Heart right ventricle (tissue), 16 donors: Measurements from ENCODE around the gene LTBP1. TPM values are rescaled to one million over a fixed set of nuclear protein-coding genes. Genes with fewer than 3 reads are reported as not detected.

Experiments used
- ATAC-seq, 8 donors: fragments of 200-7000 bp; cut with Tn5 transposase; one replicate each; pipeline ENCODE4 v1.9.1; 2020; ENCODE audit warnings: mild to moderate bottlenecking in 8 of 8, moderate library complexity in 8 of 8, moderate number of reproducible peaks in 1 of 8
- DNase-seq, 2 donors: peaks; one replicate each; pipeline ENCODE4 v3.0.0-alpha.2; 2020
- H3K27ac ChIP-seq, 10 donors: fragments of 200-600 bp; sonication (generic) in 2 of 10; one replicate each; pipeline versions ENCODE4 v1.5.0 to v1.8.0; 2020 to 2022; ENCODE audit warnings: mild to moderate bottlenecking in 3 of 10
- H3K27me3 ChIP-seq, 7 donors: fragments of 200-600 bp; one replicate each; pipeline ENCODE4 v1.8.0; 2021 to 2022; ENCODE audit warnings: mild to moderate bottlenecking in 2 of 7
- H3K36me3 ChIP-seq, 9 donors: fragments of 200-600 bp; sonication (generic) in 1 of 9; one replicate each; pipeline versions ENCODE4 v1.5.0 to v1.8.0; 2020 to 2022; ENCODE audit warnings: mild to moderate bottlenecking in 2 of 9
- H3K4me1 ChIP-seq, 9 donors: fragments of 200-600 bp; sonication (generic) in 1 of 9; one replicate each; pipeline versions ENCODE4 v1.5.0 to v1.8.0; 2020 to 2022; ENCODE audit warnings: mild to moderate bottlenecking in 4 of 9
- H3K4me3 ChIP-seq, 10 donors: fragments of 200-600 bp; sonication (generic) in 2 of 10; one replicate each; pipeline versions ENCODE4 v1.5.0 to v1.8.0; 2020 to 2022; ENCODE audit warnings: mild to moderate bottlenecking in 7 of 10, moderate library complexity in 2 of 10
- H3K9me3 ChIP-seq, 11 donors: fragments of 200-600 bp in 10 of 11; sonication (generic) in 2 of 11; one replicate each; pipeline versions ENCODE4 v1.5.0 to v1.8.0; 2013 to 2022; ENCODE audit warnings: mild to moderate bottlenecking in 2 of 11, control low read depth in 1 of 11, moderate library complexity in 1 of 11
- WGBS, 2 donors: extraction: QIAGEN DNeasy Blood & Tissue Kit; methylation state at CpG; one replicate each; pipeline ENCODE4 v1.1.7; 2013; ENCODE audit warnings: inconsistent platforms in 1 of 2; 5-methylcytosine and 5-hydroxymethylcytosine counted together
- intact Hi-C, 10 donors: fragments of 100-400 bp; cut with DNase I; formaldehyde crosslinking; loops; one replicate each; pipeline versions ENCODE4 v1.11.1 to v1.14.2; 2022
- polyA plus RNA-seq, 2 donors: library from polyadenylated mRNA; stranded (reverse); fragments of 200-250 nt; gene quantifications; one replicate each; pipeline ENCODE4 v1.2.3, GENCODE V29; 2013
- total RNA-seq, 10 donors: library from RNA; stranded (reverse); fragmentation: NEBNext Ultra II Directional in 3 of 10; extraction: Animal tissue kit (Norgen Biotek cat#: 25700) in 3 of 10; gene quantifications; one replicate each; pipeline versions ENCODE4 v1.2.1 to v1.2.4, GENCODE V29; 2021 to 2023
- TF ChIP-seq, protein P1 (sequence below), 9 donors: fragments of 200-600 bp; sonication (generic) in 2 of 9; IDR thresholded peaks; one replicate each; pipeline versions ENCODE4 v1.5.0 to v1.8.0; 2021 to 2022; ENCODE audit warnings: antibody characterized with exemption in 9 of 9, mild to moderate bottlenecking in 5 of 9, moderate library complexity in 1 of 9
- donor health status: Arrhythmogenic right ventricular cardiomyopathy.
- donor health status: ischemic (EF 13 %, LVEDD 7.1; RV severe dilation, severe dysfunction).
- donor health status: healthy with polysubstance abuse.
- donor health status: DM: no; HTN: yes; CAD: no.
- donor health status: DM: no; HTN: no; CAD: no.
- donor health status: ischemic (EF 25% LVEDD 6.9; RV normal size, moderate dysfunction).
- donor health status: ischemic (EF 25% LVEDD 5.7; RV mildly dilated, moderate dysfunction).
- donor health status: healthy.
- donor health status: DM: yes; HTN: yes; CAD: no.
- donor health status: Ischemic cardiomyopathy.
- donor health status: ischemic (EF 35%, LVEDD 5.7; RV mildly dilated, moderate dysfunction).
- donor health status: nonischemic (EF 11% LVEDD 7.7; RV severe dilation, severe dysfunction).
- donor health status: DM: yes; HTN: yes; CAD: no.
- donor health status: PGD.
- donor health status: ischemic (EF 29% LVEDD 5.4; RV normal size, mild dysfunction).
- donor health status: nonischemic (EF 23%, LVEDD 6.1; RV moderate dilation, normal function).

The LTBP1 gene
- total and polyA plus RNA-seq, 12 donors, result 22.4 to 164 (median 84.3) TPM

DNA sequence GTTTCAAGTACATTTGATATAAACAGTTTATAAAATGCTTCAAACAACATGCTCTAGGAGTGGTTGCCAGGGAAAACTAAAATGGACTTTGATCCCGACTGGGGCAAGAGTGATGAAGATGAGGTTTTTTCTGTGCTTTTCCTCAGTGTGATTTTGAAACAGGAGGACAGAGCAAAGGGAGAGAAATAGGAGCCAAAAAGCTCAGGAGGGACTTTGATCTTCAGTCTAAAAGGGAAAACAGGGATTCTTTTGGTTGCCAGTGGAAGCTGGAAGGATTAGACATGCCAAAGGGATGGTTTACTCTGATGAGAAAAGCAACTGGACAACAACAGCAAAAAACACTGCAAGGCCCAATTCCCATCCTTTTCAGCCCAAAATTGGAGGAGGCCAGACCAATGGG lies 95.5 kb downstream of the LTBP1 start:
- TF ChIP-seq, protein P1, sequence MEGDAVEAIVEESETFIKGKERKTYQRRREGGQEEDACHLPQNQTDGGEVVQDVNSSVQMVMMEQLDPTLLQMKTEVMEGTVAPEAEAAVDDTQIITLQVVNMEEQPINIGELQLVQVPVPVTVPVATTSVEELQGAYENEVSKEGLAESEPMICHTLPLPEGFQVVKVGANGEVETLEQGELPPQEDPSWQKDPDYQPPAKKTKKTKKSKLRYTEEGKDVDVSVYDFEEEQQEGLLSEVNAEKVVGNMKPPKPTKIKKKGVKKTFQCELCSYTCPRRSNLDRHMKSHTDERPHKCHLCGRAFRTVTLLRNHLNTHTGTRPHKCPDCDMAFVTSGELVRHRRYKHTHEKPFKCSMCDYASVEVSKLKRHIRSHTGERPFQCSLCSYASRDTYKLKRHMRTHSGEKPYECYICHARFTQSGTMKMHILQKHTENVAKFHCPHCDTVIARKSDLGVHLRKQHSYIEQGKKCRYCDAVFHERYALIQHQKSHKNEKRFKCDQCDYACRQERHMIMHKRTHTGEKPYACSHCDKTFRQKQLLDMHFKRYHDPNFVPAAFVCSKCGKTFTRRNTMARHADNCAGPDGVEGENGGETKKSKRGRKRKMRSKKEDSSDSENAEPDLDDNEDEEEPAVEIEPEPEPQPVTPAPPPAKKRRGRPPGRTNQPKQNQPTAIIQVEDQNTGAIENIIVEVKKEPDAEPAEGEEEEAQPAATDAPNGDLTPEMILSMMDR (IDR thresholded peaks at IDR 0.05), result no peak
- ATAC-seq (no peak), DNase-seq (no peak)
- 68 to 75% methylated on average over 1 of the region's 1 CpG for WGBS, 2 donors
- H3K27me3 ChIP-seq, result no peaks in the 10 kb centered on the region
- peaks cover 0 to 11% (median 0%) of the 10 kb centered on the region in 9 donors for H3K4me1 ChIP-seq
- no peaks in the 10 kb centered on the region for H3K9me3 ChIP-seq
- H3K36me3 ChIP-seq, result peaks cover 0 to 4% (median 0%) of the 10 kb centered on the region in 9 donors
- H3K4me3 ChIP-seq, result no peak overlapping the region
- no peak overlapping the region for H3K27ac ChIP-seq
- intact Hi-C loops, result loop anchor here in 2 of 10 donors (5.0 to 10.0 kb wide), 2 partner anchors 223 to 225 kb away; no protein-coding TSS in a partner anchor

DNA sequence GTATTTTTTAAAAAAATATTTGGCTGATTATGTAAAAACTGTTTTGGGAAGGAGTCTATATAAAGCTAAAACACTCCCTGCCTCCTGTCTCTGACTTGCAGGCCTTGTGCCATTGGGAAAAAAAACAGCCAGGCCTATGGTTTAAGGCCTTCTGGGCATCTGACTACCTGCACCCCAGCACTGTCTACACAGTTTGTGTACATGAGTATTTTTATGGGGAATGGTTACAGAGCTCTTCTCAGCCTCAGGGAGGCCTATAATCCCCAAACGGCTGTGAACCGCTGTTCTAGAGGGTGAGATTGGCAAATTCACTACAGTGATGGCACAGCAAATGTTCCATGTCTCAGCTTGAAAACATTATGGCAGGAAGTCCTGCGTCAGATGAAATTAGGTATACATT lies 96.1 kb downstream of the LTBP1 start:
- H3K27ac ChIP-seq, result no peak overlapping the region
- peaks cover 0 to 10% (median 0%) of the 10 kb centered on the region in 9 donors for H3K4me1 ChIP-seq
- ATAC-seq (no peak), DNase-seq (no peak)
- intact Hi-C loops, result loop anchor here in 2 of 10 donors (5.0 to 10.0 kb wide), 2 partner anchors 222 to 224 kb away; no protein-coding TSS in a partner anchor
- peaks cover 0 to 4% (median 0%) of the 10 kb centered on the region in 9 donors for H3K36me3 ChIP-seq
- H3K9me3 ChIP-seq, result no peaks in the 10 kb centered on the region
- WGBS, 2 donors, result 89 to 91% methylated on average over 3 of the region's 3 CpGs
- no peaks in the 10 kb centered on the region for H3K27me3 ChIP-seq
- no peak overlapping the region for H3K4me3 ChIP-seq
- TF ChIP-seq, protein P1 (IDR thresholded peaks at IDR 0.05), result no peak

DNA sequence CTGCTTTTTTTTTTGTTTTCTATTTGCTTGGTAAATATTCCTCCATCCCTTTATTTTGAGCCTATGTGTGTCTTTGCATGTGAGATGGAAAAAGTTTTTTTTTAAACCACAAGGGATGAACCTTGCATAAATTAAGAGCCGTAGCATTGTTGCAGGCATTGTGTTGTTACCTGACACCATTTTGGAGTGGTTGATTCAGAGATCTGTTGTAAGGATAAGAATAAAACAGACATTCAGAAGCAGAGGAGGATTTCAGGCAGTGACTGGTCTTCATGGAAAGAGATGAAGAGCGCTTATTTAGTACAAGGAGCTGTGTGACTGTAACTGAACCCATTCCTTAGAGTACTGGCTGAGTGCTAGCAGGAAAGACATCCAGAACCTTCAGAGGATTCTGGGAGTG lies 101.2 kb downstream of the LTBP1 start:
- H3K4me3 ChIP-seq, result no peak overlapping the region
- no peak for DNase-seq
- intact Hi-C loops, result loop anchor here in 1 of 10 donors (10.0 kb wide), 1 partner anchor 217 kb away; no protein-coding TSS in a partner anchor
- no peaks in the 10 kb centered on the region for H3K36me3 ChIP-seq
- WGBS, 2 donors, result 29 to 47% methylated on average over 2 of the region's 2 CpGs
- peaks cover 0 to 17% (median 3%) of the 10 kb centered on the region in 9 donors for H3K4me1 ChIP-seq
- H3K27ac ChIP-seq, result no peak overlapping the region
- no peak for ATAC-seq
- no peaks in the 10 kb centered on the region for H3K9me3 ChIP-seq
- H3K27me3 ChIP-seq, result no peaks in the 10 kb centered on the region
- TF ChIP-seq, protein P1 (IDR thresholded peaks at IDR 0.05), result no peak

DNA sequence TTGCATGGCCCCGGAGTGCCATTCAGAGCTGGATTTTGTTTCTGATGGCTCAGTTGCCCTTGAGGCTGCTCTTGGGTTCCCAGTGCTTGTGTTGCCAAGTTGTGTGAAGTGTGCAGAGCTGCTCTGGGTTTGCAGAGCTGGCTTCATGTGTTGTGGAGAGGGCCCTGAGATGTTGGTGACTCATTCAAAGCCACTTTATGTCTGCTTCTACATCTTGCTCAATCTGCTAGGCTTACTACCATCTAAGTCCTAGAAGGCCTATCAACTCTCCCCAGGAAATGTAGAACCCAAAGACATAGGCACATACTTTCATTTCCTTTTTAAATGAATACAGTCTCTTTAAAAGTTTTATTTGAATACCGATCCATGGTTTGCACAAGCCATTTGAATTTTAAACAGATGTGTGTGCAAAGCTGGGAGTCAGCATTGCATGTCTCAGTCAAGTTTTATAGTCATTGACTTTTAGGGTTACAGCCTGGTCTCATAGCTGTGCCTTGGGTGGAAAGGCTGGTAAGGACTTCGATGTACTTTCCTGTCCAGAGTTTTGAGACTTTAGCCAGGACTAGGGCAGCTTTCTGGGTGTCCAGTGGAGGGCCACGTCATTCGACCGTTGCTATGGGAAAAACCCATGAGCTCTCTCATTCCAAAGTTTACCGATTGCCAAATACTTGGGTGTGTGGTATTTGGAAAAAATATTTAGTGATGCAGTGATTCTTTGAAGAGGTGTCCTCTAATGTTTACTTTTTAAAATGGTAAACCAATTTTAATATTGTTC lies 105.0 kb downstream of the LTBP1 start:
- ATAC-seq (peak in 4 of 8 donors; percentile 34 to 93 (median 55)), DNase-seq (no peak)
- H3K4me3 ChIP-seq, result no peak overlapping the region
- H3K36me3 ChIP-seq, result no peaks in the 10 kb centered on the region
- TF ChIP-seq, protein P1 (IDR thresholded peaks at IDR 0.05), result no peak
- intact Hi-C loops, result loop anchor here in 1 of 10 donors (10.0 kb wide), 1 partner anchor 73 kb away; no protein-coding TSS in a partner anchor
- peak overlapping the region in 1 of 10 donors; percentile 38 for H3K27ac ChIP-seq
- H3K27me3 ChIP-seq, result no peaks in the 10 kb centered on the region
- 79 to 83% methylated on average over 7 of the region's 7 CpGs for WGBS, 2 donors
- H3K4me1 ChIP-seq, result peaks cover 0 to 17% (median 3%) of the 10 kb centered on the region in 9 donors
- no peaks in the 10 kb centered on the region for H3K9me3 ChIP-seq
